Measurements from ENCODE around the gene RTKN2.

- TF ChIP-seq TCF4 (CRISPR knock-in tag; IDR thresholded peaks at IDR 0.05; ENCODE audit: borderline replicate concordance) (no peak), POU6F1 (CRISPR knock-in tag; IDR thresholded peaks at IDR 0.05; ENCODE audit: borderline replicate concordance, low read depth) (no peak), ARNTL (CRISPR knock-in tag; IDR thresholded peaks at IDR 0.05; ENCODE audit: borderline replicate concordance, low read depth) (no peak), RARB (CRISPR knock-in tag; IDR thresholded peaks at IDR 0.05) (no peak), ZFP30 (CRISPR knock-in tag; IDR thresholded peaks at IDR 0.05) (no peak), CREB5 (CRISPR knock-in tag; IDR thresholded peaks at IDR 0.05; ENCODE audit: low read depth) (no peak)
Measured at GRCh38 chr10:62237966-62238365, 30.7 kb downstream of the RTKN2 start.
